CD4-positive, alpha-beta memory T cell (primary cell): ENCODE results near the gene ATP5F1E. TPM values are rescaled to one million over a fixed set of nuclear protein-coding genes. Genes with fewer than 3 reads are reported as not detected.

Experiments used
- CTCF ChIA-PET: fragments of 350-600 bp; sonication (Branson Sonifier 250); formaldehyde crosslinking; loops from one replicate; lab custom pipeline; 2021; ENCODE audit warnings: inconsistent platforms; ENCODE audit not compliant: partially characterized antibody; lab: Charles Lee
- POLR2A ChIA-PET: fragments of 350-600 bp; sonication (Branson Sonifier 250); formaldehyde crosslinking; loops from one replicate; lab custom pipeline; 2021; ENCODE audit not compliant: partially characterized antibody; lab: Charles Lee
- DNase-seq, 5 donors: peaks; one replicate each; pipeline versions ENCODE4 v3.0.0 to v3.0.0-alpha.2; 2020 to 2022; ENCODE audit warnings: mixed read lengths in 1 of 5
- H3K27ac ChIP-seq: one replicate; pipeline ENCODE4 v1.7.0; 2013; ENCODE audit warnings: low read depth, low read length
- H3K27me3 ChIP-seq: 2 replicates; pipeline ENCODE4 v1.7.0; 2013; ENCODE audit warnings: mild to moderate bottlenecking, low read length, moderate library complexity; ENCODE audit not compliant: insufficient read depth
- H3K36me3 ChIP-seq: 2 replicates; pipeline ENCODE4 v1.7.0; 2013; ENCODE audit warnings: mild to moderate bottlenecking, low read length, moderate library complexity; ENCODE audit not compliant: insufficient read depth
- H3K4me1 ChIP-seq: 2 replicates; pipeline ENCODE4 v1.7.0; 2013; ENCODE audit warnings: mild to moderate bottlenecking, low read length, moderate library complexity; ENCODE audit not compliant: insufficient read depth
- H3K4me3 ChIP-seq, 2 donors: one replicate each; pipeline ENCODE4 v1.7.0; 2013; ENCODE audit warnings: low read length in 2 of 2, mild to moderate bottlenecking in 1 of 2
- H3K9me3 ChIP-seq, 2 donors: one replicate each; pipeline ENCODE4 v1.7.0; 2013; ENCODE audit warnings: low read length in 2 of 2, control low read depth in 1 of 2; ENCODE audit not compliant: control insufficient read depth in 1 of 2
- H3K27ac Mint-ChIP-seq, 7 donors: one replicate each; pipeline ENCODE4 v1.8.0; 2020 to 2021; ENCODE audit warnings: mixed read lengths in 7 of 7, mild to moderate bottlenecking in 6 of 7, inconsistent platforms in 3 of 7, moderate library complexity in 3 of 7
- H3K27me3 Mint-ChIP-seq, 2 donors: one replicate each; pipeline ENCODE4 v1.8.0; 2020 to 2021; ENCODE audit warnings: mixed read lengths in 2 of 2
- H3K36me3 Mint-ChIP-seq, 2 donors: one replicate each; pipeline ENCODE4 v1.8.0; 2020 to 2021; ENCODE audit warnings: mixed read lengths in 2 of 2, inconsistent platforms in 1 of 2, mild to moderate bottlenecking in 1 of 2
- H3K4me1 Mint-ChIP-seq, 4 donors: one replicate each; pipeline ENCODE4 v1.8.0; 2020 to 2021; ENCODE audit warnings: mixed read lengths in 4 of 4, mild to moderate bottlenecking in 1 of 4
- H3K4me3 Mint-ChIP-seq, 8 donors: one replicate each; pipeline ENCODE4 v1.8.0; 2020 to 2021; ENCODE audit warnings: mixed read lengths in 8 of 8, mild to moderate bottlenecking in 7 of 8, moderate library complexity in 6 of 8, inconsistent platforms in 3 of 8
- H3K9me3 Mint-ChIP-seq, 8 donors: one replicate each; pipeline ENCODE4 v1.8.0; 2020 to 2021; ENCODE audit warnings: mixed read lengths in 8 of 8, mild to moderate bottlenecking in 5 of 8, inconsistent platforms in 3 of 8, moderate library complexity in 1 of 8
- intact Hi-C: fragments of 100-400 bp; cut with micrococcal nuclease; formaldehyde crosslinking; loops from one replicate; pipeline ENCODE4 v1.15.1; 2023
- polyA plus RNA-seq, 2 donors: library from polyadenylated mRNA; unstranded; fragments of 300-500 nt; fragmentation: Illumina TruSeq; gene quantifications; one replicate each; pipeline ENCODE4 v1.2.3, GENCODE V29; 2021
- total RNA-seq, 2 experiments: library from RNA; stranded (reverse); gene quantifications; one replicate each; pipeline ENCODE4 v1.2.3, GENCODE V29; 2021

Gene ATP5F1E
- total and polyA plus RNA-seq, 4 experiments from 2014 or later, result 76.9 to 102 (median 80.9) TPM

DNA sequence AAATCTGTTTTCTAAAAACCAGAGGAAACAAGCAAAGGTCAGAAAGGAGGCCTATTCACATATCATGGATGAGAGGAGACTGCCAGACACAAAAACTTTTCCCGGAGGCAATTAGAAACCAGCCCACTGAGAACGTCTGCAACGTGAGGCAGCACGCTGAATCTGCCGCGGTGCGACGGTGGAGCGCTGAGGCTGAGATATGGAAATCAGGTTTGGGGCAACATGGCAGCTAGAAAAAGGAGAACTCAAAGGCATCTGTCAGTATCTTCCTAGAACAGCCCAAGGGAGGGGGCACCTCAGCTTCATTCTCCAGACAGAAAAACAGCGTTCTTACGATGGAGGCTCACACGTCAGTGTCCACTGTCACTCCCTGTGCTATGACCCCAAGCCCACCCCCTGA lies 5.3 kb upstream of the ATP5F1E start:
- intact Hi-C loops, result loop anchor here (10.0 kb wide), 1 partner anchor 1643 kb away; the partner anchor contains the start of gene RBM38
- CTCF ChIA-PET, result no interaction called here
- Mint-ChIP-seq H3K4me3 (no peak overlapping the region), H3K9me3 (no peaks in the 10 kb centered on the region), H3K27me3 (no peaks in the 10 kb centered on the region), H3K4me1 (peaks cover 32 to 60% (median 44%) of the 10 kb centered on the region in 4 donors), H3K27ac (peak overlapping the region in 4 of 7 donors; percentile 16 to 50 (median 42)), H3K36me3 (peaks cover 22 to 53% of the 10 kb centered on the region in 2 donors)
- POLR2A ChIA-PET, result no interaction called here
- peaks cover 35% of the 10 kb centered on the region for H3K36me3 ChIP-seq
- no peaks in the 10 kb centered on the region for H3K9me3 ChIP-seq
- H3K4me3 ChIP-seq, result no peak overlapping the region
- H3K27me3 ChIP-seq, result no peaks in the 10 kb centered on the region
- H3K27ac ChIP-seq, result no peak overlapping the region
- peaks cover 52% of the 10 kb centered on the region for H3K4me1 ChIP-seq
- no peak for DNase-seq

DNA sequence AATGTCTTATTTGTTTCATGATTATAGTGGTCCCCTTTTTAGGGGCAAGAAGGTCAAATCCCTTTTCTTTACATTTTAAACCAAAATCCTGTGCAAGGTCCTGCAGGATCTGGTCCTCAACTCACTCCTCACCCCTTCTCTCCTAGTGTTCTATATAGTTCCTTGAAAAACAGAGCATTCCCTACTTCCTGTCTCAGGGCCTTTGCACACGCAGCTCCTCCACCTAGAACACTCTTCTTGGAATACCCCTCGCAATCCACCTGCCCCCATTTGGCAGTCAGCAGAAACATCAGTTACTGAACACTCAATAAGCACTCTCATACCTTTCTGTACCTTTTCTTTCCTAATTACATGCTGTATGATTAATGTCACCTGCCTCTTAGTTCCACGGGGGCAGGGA lies 3.2 kb upstream of the ATP5F1E start:
- Mint-ChIP-seq H3K27me3 (no peaks in the 10 kb centered on the region), H3K4me1 (peaks cover 33 to 55% (median 40%) of the 10 kb centered on the region in 4 donors), H3K27ac (peak overlapping the region in 6 of 7 donors; percentile 17 to 82 (median 54)), H3K36me3 (peaks cover 26 to 64% of the 10 kb centered on the region in 2 donors), H3K4me3 (peak overlapping the region in 1 of 8 donors; percentile 4), H3K9me3 (peaks cover 0 to 2% (median 0%) of the 10 kb centered on the region in 8 donors)
- no peak overlapping the region for H3K27ac ChIP-seq
- no peak for DNase-seq
- peaks cover 48% of the 10 kb centered on the region for H3K4me1 ChIP-seq
- peaks cover 35% of the 10 kb centered on the region for H3K36me3 ChIP-seq
- CTCF ChIA-PET, result no interaction called here
- no peaks in the 10 kb centered on the region for H3K27me3 ChIP-seq
- POLR2A ChIA-PET, result no interaction called here
- H3K4me3 ChIP-seq, result no peak overlapping the region
- intact Hi-C loops, result loop anchor here (10.0 kb wide), 1 partner anchor 1641 kb away; the partner anchor contains the start of gene RBM38
- H3K9me3 ChIP-seq, result no peaks in the 10 kb centered on the region

DNA sequence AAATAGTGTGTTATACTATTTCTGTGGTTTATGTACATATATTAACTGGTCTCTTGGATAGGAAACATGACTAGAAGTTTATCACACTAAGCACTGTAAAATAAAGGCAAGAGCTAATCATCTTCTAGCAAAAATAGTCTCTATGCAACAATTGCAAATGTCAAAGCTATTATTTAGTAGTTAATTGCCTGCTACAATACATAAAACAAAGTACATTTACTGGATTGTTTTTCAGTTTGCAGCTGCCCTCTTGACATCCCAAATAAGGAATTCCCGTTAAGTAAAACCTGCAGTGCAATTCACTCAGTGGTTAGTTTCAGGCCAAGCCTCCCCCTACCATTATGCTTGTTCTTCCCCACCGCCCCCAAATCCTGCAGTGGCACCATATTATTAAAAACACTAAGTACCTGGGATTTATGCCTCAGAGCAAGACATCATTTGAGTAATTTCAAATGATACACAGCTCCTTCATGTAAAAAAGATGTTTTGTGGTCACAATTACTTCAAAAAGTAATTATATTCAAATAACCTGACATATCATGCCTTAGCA lies 1.6 kb upstream of the ATP5F1E start:
- Mint-ChIP-seq H3K4me1 (peaks cover 31 to 54% (median 43%) of the 10 kb centered on the region in 4 donors), H3K4me3 (peak overlapping the region in 4 of 8 donors; percentile 15 to 61 (median 46)), H3K9me3 (peaks cover 0 to 2% (median 0%) of the 10 kb centered on the region in 8 donors), H3K36me3 (peaks cover 41 to 73% of the 10 kb centered on the region in 2 donors), H3K27me3 (no peaks in the 10 kb centered on the region), H3K27ac (peak overlapping the region in 4 of 7 donors; percentile 46 to 96 (median 66))
- H3K4me1 ChIP-seq, result peaks cover 48% of the 10 kb centered on the region
- POLR2A ChIA-PET, result interaction anchor here (1.8 to 3.8 kb wide), 6 partner anchors 8 to 382 kb away, joined by 7 to 104 read pairs (median 31); partner anchors contain the start of genes NELFCD, PRELID3B and STX16
- H3K27ac ChIP-seq, result no peak overlapping the region
- H3K4me3 ChIP-seq, result no peak overlapping the region
- H3K27me3 ChIP-seq, result no peaks in the 10 kb centered on the region
- no peaks in the 10 kb centered on the region for H3K9me3 ChIP-seq
- CTCF ChIA-PET, result interaction anchor here (0.6 to 1.5 kb wide), 3 partner anchors 9 to 399 kb away, joined by 3 to 4 read pairs (median 3); partner anchors contain the start of gene PRELID3B
- intact Hi-C loops, result loop anchor here (5.0 to 10.0 kb wide), 3 partner anchors 129 to 1639 kb away; partner anchors contain the start of genes RAB22A, RBM38 and ZNF831
- no peak for DNase-seq
- peaks cover 51% of the 10 kb centered on the region for H3K36me3 ChIP-seq

DNA sequence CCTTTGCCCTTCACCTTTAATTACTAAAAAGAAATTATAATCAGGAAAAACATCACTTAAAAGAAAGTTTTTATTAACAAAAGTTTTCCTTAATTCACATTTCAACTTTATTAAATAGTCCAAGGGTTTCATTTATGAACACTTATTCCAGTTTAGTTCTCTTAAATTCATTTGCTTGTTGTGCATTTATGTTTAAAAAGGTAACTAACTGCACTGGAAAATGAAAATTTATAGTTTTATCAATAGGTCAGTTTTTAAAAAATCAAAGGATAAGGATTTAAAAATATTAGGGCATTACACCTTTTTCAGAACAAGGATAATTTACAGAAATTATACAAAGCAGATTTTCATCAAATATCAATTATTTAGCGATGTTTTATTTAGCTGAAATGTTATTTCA lies 958 bp upstream of the ATP5F1E start:
- ChIA-PET CTCF (interaction anchor here (0.6 to 1.6 kb wide), 3 partner anchors 41 to 400 kb away, joined by 3 read pairs; no protein-coding TSS in a partner anchor), POLR2A (interaction anchor here (1.1 to 3.8 kb wide), 15 partner anchors 9 to 1641 kb away, joined by 3 to 104 read pairs (median 8); partner anchors contain the start of genes NELFCD, PRELID3B, STX16 and VAPB)
- Histone ChIP-seq H3K4me1 (peaks cover 49% of the 10 kb centered on the region), H3K4me3 (peak overlapping the region in 1 of 2 donors; percentile 82), H3K27ac (peak overlapping the region; percentile 82), H3K36me3 (peaks cover 54% of the 10 kb centered on the region), H3K9me3 (no peaks in the 10 kb centered on the region), H3K27me3 (no peaks in the 10 kb centered on the region)
- DNase-seq, result no peak
- peaks cover 0 to 2% (median 0%) of the 10 kb centered on the region in 8 donors for H3K9me3 Mint-ChIP-seq
- no peaks in the 10 kb centered on the region for H3K27me3 Mint-ChIP-seq
- intact Hi-C loops, result loop anchor here (5.0 to 10.0 kb wide), 3 partner anchors 129 to 1638 kb away; partner anchors contain the start of genes RAB22A, RBM38 and ZNF831
- peaks cover 46 to 76% of the 10 kb centered on the region in 2 donors for H3K36me3 Mint-ChIP-seq
- H3K27ac Mint-ChIP-seq, result peak overlapping the region; percentile 93 to 98 (median 96)
- H3K4me1 Mint-ChIP-seq, result peaks cover 34 to 57% (median 46%) of the 10 kb centered on the region in 4 donors
- peak overlapping the region; percentile 89 to 95 (median 92) for H3K4me3 Mint-ChIP-seq

DNA sequence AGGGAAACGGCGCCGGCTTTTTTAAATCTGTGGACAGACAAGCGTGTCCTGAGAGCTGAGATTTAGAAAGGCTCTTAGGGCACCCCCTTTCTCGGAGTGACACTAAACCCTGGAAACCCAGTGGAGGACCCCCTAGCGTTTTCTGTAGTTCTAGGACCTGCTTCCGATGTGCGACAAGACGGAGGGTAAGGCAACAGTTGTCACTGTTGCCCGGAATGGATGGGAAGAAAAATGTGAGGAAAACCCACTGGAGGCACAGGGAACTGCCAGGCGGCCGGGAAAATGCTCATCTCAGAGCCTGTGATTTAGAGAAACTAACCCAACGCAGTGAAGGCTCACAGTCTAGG lies 551 bp upstream of the ATP5F1E start:
- no peaks in the 10 kb centered on the region for H3K27me3 Mint-ChIP-seq
- ChIA-PET POLR2A (interaction anchor here (0.7 to 3.8 kb wide), 42 partner anchors 9 to 1640 kb away, joined by 3 to 104 read pairs (median 4); partner anchors contain the start of genes NELFCD, PRELID3B, STX16 and VAPB), CTCF (interaction anchor here (0.7 to 2.0 kb wide), 9 partner anchors 8 to 148 kb away, joined by 3 to 6 read pairs (median 3); partner anchors contain the start of gene PRELID3B)
- Histone ChIP-seq H3K9me3 (no peaks in the 10 kb centered on the region), H3K4me3 (peak overlapping the region; percentile 18 to 82), H3K36me3 (peaks cover 50% of the 10 kb centered on the region), H3K27ac (peak overlapping the region; percentile 82), H3K4me1 (peaks cover 49% of the 10 kb centered on the region), H3K27me3 (no peaks in the 10 kb centered on the region)
- peak overlapping the region; percentile 93 to 98 (median 96) for H3K27ac Mint-ChIP-seq
- no peak for DNase-seq
- peaks cover 0 to 2% (median 0%) of the 10 kb centered on the region in 8 donors for H3K9me3 Mint-ChIP-seq
- intact Hi-C loops, result loop anchor here (1.0 to 10.0 kb wide), 7 partner anchors 10 to 1638 kb away; partner anchors contain the start of genes NELFCD, PRELID3B, RAB22A and RBM38
- peaks cover 46 to 76% of the 10 kb centered on the region in 2 donors for H3K36me3 Mint-ChIP-seq
- H3K4me3 Mint-ChIP-seq, result peak overlapping the region; percentile 89 to 95 (median 92)
- H3K4me1 Mint-ChIP-seq, result peaks cover 37 to 61% (median 48%) of the 10 kb centered on the region in 4 donors

DNA sequence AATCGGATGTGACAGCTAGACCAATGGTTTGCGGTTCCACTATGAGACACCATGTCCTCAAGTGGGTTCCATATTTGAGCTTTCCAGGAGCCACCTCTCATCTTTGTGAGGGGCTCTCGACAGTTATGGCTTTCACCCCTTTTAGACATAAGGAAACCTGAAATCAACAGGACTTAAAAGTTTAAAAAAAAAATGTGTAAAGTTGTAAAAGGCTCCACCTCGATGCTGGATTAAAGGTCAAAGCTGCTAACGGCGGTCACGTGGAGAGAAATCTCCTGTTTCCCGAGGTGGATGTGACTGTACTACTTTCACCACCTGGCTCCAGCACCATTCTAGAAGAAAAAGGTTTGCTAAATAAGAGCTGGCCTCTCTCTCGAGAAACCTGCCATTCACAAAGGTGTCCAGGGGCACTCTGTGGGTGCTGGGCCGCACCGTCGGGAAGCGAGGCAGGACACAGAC lies 542 bp downstream of the ATP5F1E start:
- H3K4me3 ChIP-seq, result peak overlapping the region; percentile 71 to 82
- peak in 4 of 5 donors; percentile 30 to 61 (median 37) for DNase-seq
- H3K36me3 Mint-ChIP-seq, result peaks cover 48 to 74% of the 10 kb centered on the region in 2 donors
- POLR2A ChIA-PET, result interaction anchor here (0.5 to 3.8 kb wide), 38 partner anchors 8 to 1633 kb away, joined by 3 to 104 read pairs (median 4); partner anchors contain the start of genes GNAS, NELFCD, PRELID3B and STX16
- no peaks in the 10 kb centered on the region for H3K9me3 ChIP-seq
- H3K27me3 ChIP-seq, result no peaks in the 10 kb centered on the region
- peaks cover 56% of the 10 kb centered on the region for H3K4me1 ChIP-seq
- H3K27ac ChIP-seq, result peak overlapping the region; percentile 82
- CTCF ChIA-PET, result interaction anchor here (0.8 to 2.0 kb wide), 9 partner anchors 9 to 176 kb away, joined by 3 to 6 read pairs (median 3); no protein-coding TSS in a partner anchor
- peak overlapping the region; percentile 91 to 97 (median 94) for H3K4me3 Mint-ChIP-seq
- intact Hi-C loops, result loop anchor here (1.0 to 10.0 kb wide), 7 partner anchors 11 to 1637 kb away; partner anchors contain the start of genes NELFCD, PRELID3B, RAB22A and RBM38
- H3K36me3 ChIP-seq, result peaks cover 50% of the 10 kb centered on the region
- peaks cover 43 to 63% (median 53%) of the 10 kb centered on the region in 4 donors for H3K4me1 Mint-ChIP-seq
- peaks cover 0 to 2% (median 0%) of the 10 kb centered on the region in 8 donors for H3K9me3 Mint-ChIP-seq
- H3K27me3 Mint-ChIP-seq, result no peaks in the 10 kb centered on the region
- peak overlapping the region; percentile 93 to 96 (median 96) for H3K27ac Mint-ChIP-seq
